DND-41 (cell line): ENCODE results near the gene SLC35F3.
"Not testable (repeated sequence)": the region's sequence is repeated elsewhere in the genome, so short reads cannot be mapped to it uniquely, and the experiment has no call there.

ENCODE experiments used
- ATAC-seq: fragments of 200-7000 bp; cut with Tn5 transposase; 3 replicates; pipeline ENCODE4 v1.9.1; 2021; ENCODE audit warnings: low read depth; ENCODE audit not compliant: insufficient read depth
- DNase-seq: peaks from one replicate; pipeline ENCODE4 v3.0.0-alpha.2; 2020
- H2AFZ ChIP-seq: 2 replicates; pipeline ENCODE4 v1.6.0; 2012; ENCODE audit warnings: low read depth, low read length
- H3K27ac ChIP-seq: 2 replicates; pipeline ENCODE4 v1.5.1; 2012; ENCODE audit warnings: low read length, inconsistent platforms
- H3K27me3 ChIP-seq: fragments of 200-600 bp; sonication (generic); 2 replicates; pipeline ENCODE4 v1.6.0; 2012; ENCODE audit warnings: low read length, mild to moderate bottlenecking, inconsistent platforms; ENCODE audit not compliant: insufficient read depth, poor library complexity
- H3K36me3 ChIP-seq: 2 replicates; pipeline ENCODE4 v1.5.1; 2012; ENCODE audit warnings: low read length, inconsistent platforms; ENCODE audit not compliant: insufficient read depth
- H3K4me1 ChIP-seq: 2 replicates; pipeline ENCODE4 v1.5.1; 2012; ENCODE audit warnings: mild to moderate bottlenecking, low read length; ENCODE audit not compliant: insufficient read depth
- H3K4me2 ChIP-seq: 2 replicates; pipeline ENCODE4 v1.6.0; 2012; ENCODE audit warnings: mild to moderate bottlenecking, moderate library complexity, low read length, inconsistent platforms; ENCODE audit not compliant: insufficient read depth
- H3K4me3 ChIP-seq, 2 experiments: fragments of 200-600 bp in 1 of 2; shearing (Covaris generic) in 1 of 2; 2 replicates each; pipeline ENCODE4 v1.5.1; 2012 to 2016; ENCODE audit warnings: inconsistent platforms in 2 of 2, low read length in 2 of 2, mild to moderate bottlenecking in 2 of 2, low read depth in 1 of 2, moderate library complexity in 1 of 2
- H3K79me2 ChIP-seq: 2 replicates; pipeline ENCODE4 v1.6.0; 2012; ENCODE audit warnings: low read length, inconsistent platforms; ENCODE audit not compliant: insufficient read depth
- H3K9ac ChIP-seq: 2 replicates; pipeline ENCODE4 v1.6.0; 2012; ENCODE audit warnings: low read depth, mild to moderate bottlenecking, inconsistent platforms, low read length, moderate library complexity
- H3K9me3 ChIP-seq: 2 replicates; pipeline ENCODE4 v1.5.1; 2012; ENCODE audit warnings: low read length, moderate library complexity, mild to moderate bottlenecking, inconsistent platforms; ENCODE audit not compliant: insufficient read depth, severe bottlenecking
- H4K20me1 ChIP-seq: 2 replicates; pipeline ENCODE4 v1.6.0; 2012; ENCODE audit warnings: low read length; ENCODE audit not compliant: insufficient read depth
- CTCF ChIP-seq: IDR thresholded peaks from 2 replicates; pipeline ENCODE4 v1.5.1; 2012; ENCODE audit warnings: borderline replicate concordance, low read length, moderate library complexity, mild to moderate bottlenecking; ENCODE audit not compliant: poor library complexity, severe bottlenecking; ENCODE audit errors: extremely low read depth
- EZH2 ChIP-seq: IDR thresholded peaks from 3 replicates; pipeline ENCODE4 v1.6.1; 2012; ENCODE audit warnings: borderline replicate concordance, low read depth, mild to moderate bottlenecking, moderate library complexity, low read length, inconsistent platforms; ENCODE audit not compliant: severe bottlenecking

The SLC35F3 gene

GRCh38 chr1:234244482-234244881 lies 340.0 kb downstream of the SLC35F3 start:
- Histone ChIP-seq H2AFZ (no peak overlapping the region), H3K4me1 (no peaks in the 10 kb centered on the region), H3K4me3 (no peak overlapping the region), H3K79me2 (0 out of 2 replicates have a peak, but pooled peaks cover 7% of the 10 kb centered on the region), H3K27ac (no peak overlapping the region), H3K4me2 (no peak overlapping the region), H4K20me1 (no peaks in the 10 kb centered on the region), H3K9me3 (peaks cover 4% of the 10 kb centered on the region), H3K36me3 (peaks cover 4% of the 10 kb centered on the region; the same call in 1 of the 2 replicates), H3K9ac (no peak overlapping the region), H3K27me3 (no peaks in the 10 kb centered on the region)
- TF ChIP-seq CTCF (no peak), EZH2 (no peak)
- no peak for ATAC-seq
- DNase-seq, result no peak

GRCh38 chr1:234246638-234247116 lies 342.2 kb downstream of the SLC35F3 start:
- no peaks in the 10 kb centered on the region for H3K4me1 ChIP-seq
- peaks cover 2% of the 10 kb centered on the region; the same call in 1 of the 2 replicates for H3K36me3 ChIP-seq
- no peak overlapping the region for H3K27ac ChIP-seq
- no peak for ATAC-seq
- 0 out of 2 replicates have a peak, but pooled peaks cover 7% of the 10 kb centered on the region for H3K79me2 ChIP-seq
- H3K27me3 ChIP-seq, result no peaks in the 10 kb centered on the region
- H3K4me2 ChIP-seq, result no peak overlapping the region
- DNase-seq, result no peak
- no peak overlapping the region for H3K9ac ChIP-seq
- no peak overlapping the region for H2AFZ ChIP-seq
- H3K4me3 ChIP-seq, result no peak overlapping the region
- H4K20me1 ChIP-seq, result no peaks in the 10 kb centered on the region
- peaks cover 4% of the 10 kb centered on the region for H3K9me3 ChIP-seq
- TF ChIP-seq CTCF (no peak), EZH2 (no peak)

GRCh38 chr1:234247746-234248145 lies 343.3 kb downstream of the SLC35F3 start:
- H3K79me2 ChIP-seq, H3K4me3 ChIP-seq, ATAC-seq, H3K27me3 ChIP-seq, H3K9ac ChIP-seq, H3K4me2 ChIP-seq, H4K20me1 ChIP-seq, H3K27ac ChIP-seq, H3K36me3 ChIP-seq, H2AFZ ChIP-seq, H3K9me3 ChIP-seq, H3K4me1 ChIP-seq, DNase-seq: not testable (repeated sequence)

GRCh38 chr1:234250747-234251146 lies 346.3 kb downstream of the SLC35F3 start:
- Histone ChIP-seq H3K4me1 (no peaks in the 10 kb centered on the region), H3K4me2 (no peak overlapping the region), H3K79me2 (0 out of 2 replicates have a peak, but pooled peaks cover 7% of the 10 kb centered on the region), H2AFZ (no peak overlapping the region), H3K9ac (no peak overlapping the region), H4K20me1 (no peaks in the 10 kb centered on the region), H3K4me3 (no peak overlapping the region), H3K9me3 (peaks cover 4% of the 10 kb centered on the region), H3K36me3 (no peaks in the 10 kb centered on the region), H3K27ac (no peak overlapping the region), H3K27me3 (no peaks in the 10 kb centered on the region)
- ATAC-seq, result no peak
- no peak for DNase-seq
- TF ChIP-seq CTCF, result no peak
- no peak for TF ChIP-seq EZH2
